Activated T-cell treated with anti-CD3 and anti-CD28 coated beads, Interleukin-2, amount 50 U/mL, for 4 hours (primary cell): ENCODE measurements around the gene YIPF6. TPM values are rescaled to one million over a fixed set of nuclear protein-coding genes. Genes with fewer than 3 reads are reported as not detected.
"Not testable (repeated sequence)": the region's sequence is repeated elsewhere in the genome, so short reads cannot be mapped to it uniquely, and the experiment has no call there.

Source experiments
- ATAC-seq, 2 donors: fragments of 200-7000 bp; cut with Tn5 transposase; one replicate each; pipeline ENCODE4 v1.10.0; 2021
- DNase-seq: peaks from one replicate; pipeline ENCODE4 v3.0.0-alpha.2; 2020
- H3K27me3 Mint-ChIP-seq: one replicate; pipeline ENCODE4 v1.8.0; 2021; ENCODE audit warnings: low read depth, mixed read lengths
- H3K36me3 Mint-ChIP-seq: one replicate; pipeline ENCODE4 v1.8.0; 2022; ENCODE audit warnings: mixed read lengths; ENCODE audit not compliant: insufficient read depth
- H3K4me1 Mint-ChIP-seq: one replicate; pipeline ENCODE4 v1.8.0; 2021; ENCODE audit warnings: low read depth, mixed read lengths
- H3K4me3 Mint-ChIP-seq: one replicate; pipeline ENCODE4 v1.8.0; 2021; ENCODE audit warnings: mild to moderate bottlenecking, moderate library complexity, mixed read lengths
- H3K9me3 Mint-ChIP-seq: one replicate; pipeline ENCODE4 v1.8.0; 2021; ENCODE audit warnings: mixed read lengths
- total RNA-seq, 3 donors: library from RNA; stranded (reverse); gene quantifications; one replicate each; pipeline ENCODE4 v1.2.1, GENCODE V29; 2021

Gene YIPF6
- total RNA-seq, 3 donors from 2014 or later = 18.1 to 23.4 (median 19.4) TPM

DNA sequence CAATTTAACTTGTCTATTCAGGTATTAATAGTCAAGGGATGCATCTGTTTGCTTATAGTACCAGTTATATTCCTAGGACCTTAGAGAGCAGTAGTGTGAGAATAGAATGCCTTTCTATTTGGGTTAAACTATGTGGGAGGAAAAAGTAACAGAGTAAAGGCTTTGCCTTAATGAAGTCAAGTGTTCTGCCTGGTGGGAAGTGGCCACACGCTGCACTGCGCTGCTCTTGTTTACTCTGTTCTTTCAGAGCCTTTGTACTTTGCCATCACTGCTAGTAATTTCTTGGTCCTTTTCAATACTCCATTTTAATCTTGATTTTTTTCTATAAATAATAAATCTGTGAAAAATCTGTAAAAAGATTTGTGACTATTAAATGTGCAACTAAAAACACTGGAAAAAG, 38.0 kb downstream of the YIPF6 start:
- DNase-seq = no peak
- no peak for ATAC-seq
- no peaks in the 10 kb centered on the region for H3K27me3 Mint-ChIP-seq
- H3K9me3 Mint-ChIP-seq = peaks cover 4% of the 10 kb centered on the region
- peaks cover 5% of the 10 kb centered on the region for H3K36me3 Mint-ChIP-seq
- H3K4me3 Mint-ChIP-seq = no peak overlapping the region
- no peaks in the 10 kb centered on the region for H3K4me1 Mint-ChIP-seq

DNA sequence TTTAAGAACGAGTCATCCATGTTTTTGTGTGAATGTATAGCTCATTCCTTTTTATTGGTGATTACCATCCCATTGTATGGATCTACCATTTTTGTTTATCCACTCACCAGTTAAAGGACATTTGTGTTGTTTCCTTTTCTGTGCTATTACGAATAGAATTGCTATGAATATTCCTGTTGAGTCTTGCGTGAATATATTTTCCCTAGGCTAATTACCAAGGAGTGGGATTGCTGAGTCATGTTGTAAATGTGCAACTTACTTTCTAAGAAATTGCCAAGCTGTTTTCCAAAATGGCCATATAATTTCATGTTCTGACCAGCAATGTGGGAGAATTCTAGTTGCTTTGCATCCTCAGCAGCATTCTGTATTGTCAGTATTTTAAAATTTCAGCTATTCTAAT, 51.3 kb downstream of the YIPF6 start:
- no peaks in the 10 kb centered on the region for H3K27me3 Mint-ChIP-seq
- peaks cover 4% of the 10 kb centered on the region for H3K36me3 Mint-ChIP-seq
- no peaks in the 10 kb centered on the region for H3K9me3 Mint-ChIP-seq
- no peak for DNase-seq
- H3K4me3 Mint-ChIP-seq = no peak overlapping the region
- ATAC-seq = no peak
- no peaks in the 10 kb centered on the region for H3K4me1 Mint-ChIP-seq

DNA sequence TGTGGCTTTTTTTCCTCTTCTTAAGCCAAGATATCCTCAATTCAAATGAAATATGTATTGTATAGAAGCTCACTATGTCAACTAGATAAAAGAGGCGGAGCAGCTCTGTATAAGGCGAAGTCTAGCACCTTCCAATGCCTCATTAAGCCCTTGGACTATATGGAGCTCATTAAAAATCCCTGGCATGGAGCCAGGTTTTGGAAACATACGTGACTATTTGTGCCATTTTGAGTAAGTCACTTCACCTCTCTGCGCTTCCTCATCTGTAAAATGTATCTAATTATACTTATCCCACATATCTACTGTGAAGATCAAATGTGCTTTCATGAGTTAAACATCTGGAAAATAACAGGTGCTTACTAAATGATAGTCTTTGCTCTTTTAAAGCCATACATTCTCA, 57.2 kb downstream of the YIPF6 start:
- no peak for ATAC-seq
- DNase-seq = no peak
- Mint-ChIP-seq H3K36me3 (peaks cover 5% of the 10 kb centered on the region), H3K27me3 (no peaks in the 10 kb centered on the region), H3K9me3 (no peaks in the 10 kb centered on the region), H3K4me3 (no peak overlapping the region), H3K4me1 (no peaks in the 10 kb centered on the region)

DNA sequence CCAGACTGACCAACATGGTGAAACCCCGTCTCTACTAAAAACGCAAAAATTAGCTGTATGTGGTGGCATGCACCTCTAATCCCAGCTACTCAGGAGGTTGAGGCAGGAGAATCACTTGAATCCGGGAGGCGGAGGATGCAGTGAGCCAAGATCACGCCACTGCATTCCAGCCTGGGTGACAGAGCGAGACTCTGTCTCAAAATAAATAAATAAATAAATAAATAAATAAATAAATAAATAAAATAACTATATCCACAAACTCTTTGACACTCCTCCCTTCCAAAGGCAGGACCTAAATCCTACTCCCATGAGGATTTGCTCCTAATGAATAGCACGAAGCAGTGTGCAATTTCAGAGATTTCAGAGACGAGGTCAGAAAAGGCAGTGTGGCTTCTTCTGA, 58.3 kb downstream of the YIPF6 start:
- not testable (repeated sequence) for H3K27me3 Mint-ChIP-seq, ATAC-seq, H3K4me3 Mint-ChIP-seq, H3K9me3 Mint-ChIP-seq, H3K4me1 Mint-ChIP-seq, H3K36me3 Mint-ChIP-seq, DNase-seq

DNA sequence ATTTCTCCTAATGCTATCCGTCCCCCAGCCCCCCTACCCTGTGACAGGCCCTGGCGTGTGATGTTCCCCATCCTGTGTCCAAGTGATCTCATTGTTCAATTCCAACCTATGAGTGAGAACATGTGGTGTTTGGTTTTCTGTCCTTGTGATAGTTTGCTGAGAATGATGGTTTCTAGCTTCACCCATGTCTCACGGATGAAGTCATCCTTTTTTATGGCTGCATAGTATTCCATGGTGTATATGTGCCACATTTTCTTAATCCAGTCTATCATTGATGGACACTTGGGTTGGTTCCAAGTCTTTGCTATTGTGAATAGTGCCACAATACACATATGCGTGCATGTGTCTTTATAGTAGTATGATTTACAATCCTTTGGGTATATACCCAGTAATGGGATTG, 61.1 kb downstream of the YIPF6 start:
- H3K27me3 Mint-ChIP-seq, H3K4me1 Mint-ChIP-seq, DNase-seq, H3K9me3 Mint-ChIP-seq, ATAC-seq, H3K4me3 Mint-ChIP-seq: not testable (repeated sequence)
- peaks cover 13% of the 10 kb centered on the region for H3K36me3 Mint-ChIP-seq

DNA sequence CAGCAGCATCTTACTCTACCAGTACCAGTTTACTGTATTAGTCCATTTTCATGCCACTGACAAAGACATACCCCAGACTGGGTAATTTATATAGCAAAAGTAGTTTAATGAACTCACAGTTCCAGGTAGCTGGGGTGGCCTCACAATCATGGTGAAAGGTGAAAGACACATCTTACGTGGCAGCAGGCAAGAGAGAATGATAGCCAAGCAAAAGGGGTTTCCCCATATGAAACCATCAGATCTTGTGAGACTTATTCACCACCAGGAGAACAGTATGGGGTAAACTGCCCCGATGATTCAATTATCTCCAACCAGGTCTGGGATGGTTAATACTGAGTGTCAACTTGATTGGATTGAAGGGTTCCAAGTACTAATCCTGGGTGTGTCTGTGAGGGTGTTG, 69.3 kb downstream of the YIPF6 start:
- ATAC-seq = peak; percentile 49 to 61

DNA sequence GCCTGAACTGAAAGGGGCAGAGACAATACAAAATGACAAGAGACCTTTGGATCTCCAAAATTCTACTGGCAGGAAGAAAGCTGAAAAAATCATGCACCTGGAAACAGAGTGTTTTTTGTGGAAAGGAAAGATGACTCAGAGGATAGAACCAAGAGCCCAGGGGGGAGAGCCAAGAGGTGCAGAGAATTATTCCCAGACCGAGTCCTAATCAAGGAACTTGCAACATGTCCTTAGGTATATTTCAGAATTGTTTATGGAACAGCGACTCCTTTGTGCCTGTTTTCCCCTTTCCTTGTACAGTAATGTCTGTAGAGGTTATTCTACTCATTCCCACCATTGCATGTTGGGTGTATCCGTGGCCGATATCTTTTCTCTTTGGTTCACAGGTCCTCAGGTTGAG, 71.7 kb downstream of the YIPF6 start:
- Mint-ChIP-seq H3K36me3 (peaks cover 6% of the 10 kb centered on the region), H3K4me1 (peaks cover 19% of the 10 kb centered on the region), H3K9me3 (no peaks in the 10 kb centered on the region), H3K27me3 (no peaks in the 10 kb centered on the region), H3K4me3 (no peak overlapping the region)
- no peak for ATAC-seq
- no peak for DNase-seq

More for the DNA sequence above, 69.3 kb downstream of the YIPF6 start:
- DNase-seq = no peak
- Mint-ChIP-seq H3K4me1 (peaks cover 17% of the 10 kb centered on the region), H3K27me3 (no peaks in the 10 kb centered on the region), H3K4me3 (no peak overlapping the region), H3K36me3 (peaks cover 14% of the 10 kb centered on the region), H3K9me3 (peaks cover 4% of the 10 kb centered on the region)

DNA sequence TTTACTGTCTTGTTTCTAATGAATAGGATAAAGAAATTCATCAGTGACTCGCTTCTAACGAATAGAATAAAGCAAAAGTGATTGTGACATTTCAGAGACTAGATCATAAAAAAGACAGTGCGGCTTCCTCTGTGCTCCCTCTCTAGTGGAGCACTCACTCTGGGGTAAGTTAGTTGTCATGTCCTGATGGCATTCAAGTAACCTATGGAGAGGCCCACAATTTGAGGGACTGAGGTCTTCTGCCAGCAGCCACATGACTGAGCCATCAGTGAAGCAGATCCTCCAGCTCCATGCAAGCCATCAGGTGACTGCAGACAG, 72.4 kb downstream of the YIPF6 start:
- H3K9me3 Mint-ChIP-seq = no peaks in the 10 kb centered on the region
- ATAC-seq (peak in 1 of 2 donors; percentile 38), DNase-seq (no peak)
- no peak overlapping the region for H3K4me3 Mint-ChIP-seq
- peaks cover 6% of the 10 kb centered on the region for H3K36me3 Mint-ChIP-seq
- no peaks in the 10 kb centered on the region for H3K27me3 Mint-ChIP-seq
- peaks cover 19% of the 10 kb centered on the region for H3K4me1 Mint-ChIP-seq

DNA sequence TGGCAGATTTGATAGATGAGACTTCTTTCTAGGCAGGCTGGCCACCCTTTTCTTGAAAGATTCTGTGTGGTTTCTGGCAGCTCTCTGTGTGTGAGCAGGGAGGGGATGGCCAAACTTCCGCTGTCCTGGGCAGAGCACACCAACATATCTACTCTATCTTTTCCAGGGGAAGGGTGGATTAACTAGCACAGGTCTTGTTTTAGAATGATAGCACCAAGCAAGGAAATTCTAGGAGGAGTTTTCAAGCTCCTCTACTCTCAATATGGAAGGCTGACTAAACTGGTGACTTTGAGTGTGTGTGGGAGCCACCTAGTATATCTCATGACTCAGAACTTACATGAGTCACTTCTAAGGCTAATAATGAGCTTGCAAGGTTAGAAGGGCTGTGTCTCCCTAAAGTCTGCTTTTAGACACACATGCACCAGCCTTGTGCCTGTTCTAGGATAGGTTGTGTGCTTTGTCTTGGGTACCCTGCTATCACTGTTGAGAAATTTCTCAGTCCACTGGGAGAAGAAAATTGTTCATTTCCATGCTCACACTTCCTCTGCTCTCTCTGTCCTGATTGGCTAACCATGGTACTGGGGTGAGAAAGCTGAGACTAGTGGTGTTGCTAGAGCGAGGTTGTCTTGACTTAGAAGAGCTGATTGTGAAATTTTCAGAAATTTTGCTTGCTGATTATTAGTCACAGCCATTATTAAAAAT, 72.9 kb downstream of the YIPF6 start:
- Mint-ChIP-seq H3K4me3 (no peak overlapping the region), H3K9me3 (no peaks in the 10 kb centered on the region), H3K4me1 (peaks cover 19% of the 10 kb centered on the region), H3K36me3 (peaks cover 6% of the 10 kb centered on the region), H3K27me3 (no peaks in the 10 kb centered on the region)
- ATAC-seq (peak; percentile 90 to 92), DNase-seq (no peak)

DNA sequence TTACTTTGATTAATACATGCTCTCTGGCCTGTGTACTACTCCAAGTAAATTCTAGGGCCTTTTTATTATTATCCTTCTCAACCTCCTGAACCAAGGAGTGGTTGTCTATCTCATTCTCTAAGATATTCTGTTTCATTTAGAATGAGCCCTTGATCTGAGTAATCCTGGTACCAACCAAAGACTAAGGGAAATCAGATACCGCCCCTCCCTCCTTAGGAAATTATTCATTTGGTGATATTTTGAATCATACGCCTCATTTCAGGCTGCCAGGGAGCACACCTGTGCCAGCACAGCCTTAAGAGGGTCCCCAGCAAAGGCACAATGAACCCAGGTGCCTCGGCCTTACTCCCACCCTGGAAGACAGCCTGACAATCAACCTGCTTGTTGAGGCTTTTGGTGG, 75.4 kb downstream of the YIPF6 start:
- Mint-ChIP-seq H3K4me1 (peaks cover 14% of the 10 kb centered on the region), H3K4me3 (no peak overlapping the region), H3K9me3 (no peaks in the 10 kb centered on the region), H3K27me3 (no peaks in the 10 kb centered on the region), H3K36me3 (peaks cover 7% of the 10 kb centered on the region)
- peak in 1 of 2 donors; percentile 24 for ATAC-seq
- DNase-seq = no peak

DNA sequence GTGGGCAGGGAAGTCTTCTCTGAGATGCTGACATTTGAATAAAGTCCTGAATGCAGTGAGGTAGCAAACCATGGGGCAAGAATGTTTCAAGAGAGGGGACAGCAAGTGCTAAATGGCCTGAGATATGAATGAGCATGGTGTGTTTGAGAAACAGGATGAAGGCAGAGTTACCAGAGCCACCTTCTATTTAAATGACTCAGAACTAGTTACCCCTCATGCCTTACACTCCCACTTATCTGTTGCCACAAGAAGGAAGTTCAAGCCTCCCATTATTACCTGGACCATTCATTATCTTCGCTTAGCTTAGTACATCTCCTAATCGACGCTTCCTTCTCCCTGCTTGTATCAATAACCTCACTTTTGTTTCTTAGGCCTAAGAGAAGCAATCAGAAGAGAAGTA, 81.0 kb downstream of the YIPF6 start:
- no peaks in the 10 kb centered on the region for H3K4me1 Mint-ChIP-seq
- H3K4me3 Mint-ChIP-seq = no peak overlapping the region
- peaks cover under 1% of the 10 kb centered on the region for H3K9me3 Mint-ChIP-seq
- peaks cover 6% of the 10 kb centered on the region for H3K36me3 Mint-ChIP-seq
- DNase-seq (no peak), ATAC-seq (no peak)
- no peaks in the 10 kb centered on the region for H3K27me3 Mint-ChIP-seq

DNA sequence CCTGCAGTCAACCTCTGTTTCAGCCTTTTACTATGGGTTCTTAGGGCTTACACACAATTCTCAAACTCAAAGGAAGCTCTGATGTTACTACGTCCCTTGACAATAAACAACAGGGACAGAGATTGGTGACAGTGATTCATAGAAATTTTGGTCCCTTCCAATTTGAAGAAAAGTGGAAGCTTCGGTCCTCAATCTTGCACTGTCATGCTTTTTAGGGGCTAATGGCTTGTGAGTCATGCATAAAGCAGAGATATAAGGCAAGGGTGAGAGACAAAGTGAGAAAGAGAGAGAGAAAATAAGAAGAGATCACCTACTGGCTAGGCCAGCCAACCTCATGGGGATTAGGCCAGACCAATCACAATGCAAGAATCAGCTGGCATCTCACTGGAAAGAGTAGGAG, 85.4 kb downstream of the YIPF6 start:
- ATAC-seq (no peak), DNase-seq (no peak)
- Mint-ChIP-seq H3K9me3 (peaks cover 6% of the 10 kb centered on the region), H3K27me3 (no peaks in the 10 kb centered on the region), H3K4me1 (no peaks in the 10 kb centered on the region), H3K4me3 (no peak overlapping the region), H3K36me3 (peaks cover 7% of the 10 kb centered on the region)

Other genes with a start within 250 kb of the YIPF6 start
- under 1 TPM; 0.08 to 0.33 (median 0.11) TPM for gene OPHN1, start 65.6 kb upstream of the YIPF6 start, total RNA-seq
- under 1 TPM; 0.11 to 0.19 (median 0.18) TPM for gene STARD8, start 148.6 kb downstream of the YIPF6 start, total RNA-seq